ENCODE results near the gene FGGY. TPM values are rescaled to one million over a fixed set of nuclear protein-coding genes. Genes with fewer than 3 reads are reported as not detected.

FGGY gene
- total RNA-seq, 1 experiment from 2014 or later = 12.0 TPM

DNA sequence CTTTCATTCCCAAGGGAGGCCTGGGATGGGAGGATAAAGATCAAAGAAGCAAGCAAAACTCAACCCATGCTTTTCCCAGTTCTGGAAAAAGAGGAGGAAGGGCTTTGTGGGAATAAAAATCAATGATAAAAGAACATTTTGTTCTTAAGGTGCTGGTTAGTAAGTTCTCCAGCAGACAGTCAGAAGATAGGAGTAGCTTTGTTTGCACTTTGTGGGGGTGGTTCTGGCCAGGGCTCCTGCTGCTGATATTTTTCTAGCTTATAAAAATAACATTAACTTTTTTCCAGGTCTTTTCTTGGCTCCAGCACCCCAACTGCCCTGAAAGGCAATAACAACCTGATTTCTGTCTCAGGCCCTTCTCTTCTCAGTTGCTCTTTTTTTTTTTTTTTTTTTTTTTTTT, 220.0 kb downstream of the FGGY start (continued):
- TF ChIP-seq, protein P1, sequence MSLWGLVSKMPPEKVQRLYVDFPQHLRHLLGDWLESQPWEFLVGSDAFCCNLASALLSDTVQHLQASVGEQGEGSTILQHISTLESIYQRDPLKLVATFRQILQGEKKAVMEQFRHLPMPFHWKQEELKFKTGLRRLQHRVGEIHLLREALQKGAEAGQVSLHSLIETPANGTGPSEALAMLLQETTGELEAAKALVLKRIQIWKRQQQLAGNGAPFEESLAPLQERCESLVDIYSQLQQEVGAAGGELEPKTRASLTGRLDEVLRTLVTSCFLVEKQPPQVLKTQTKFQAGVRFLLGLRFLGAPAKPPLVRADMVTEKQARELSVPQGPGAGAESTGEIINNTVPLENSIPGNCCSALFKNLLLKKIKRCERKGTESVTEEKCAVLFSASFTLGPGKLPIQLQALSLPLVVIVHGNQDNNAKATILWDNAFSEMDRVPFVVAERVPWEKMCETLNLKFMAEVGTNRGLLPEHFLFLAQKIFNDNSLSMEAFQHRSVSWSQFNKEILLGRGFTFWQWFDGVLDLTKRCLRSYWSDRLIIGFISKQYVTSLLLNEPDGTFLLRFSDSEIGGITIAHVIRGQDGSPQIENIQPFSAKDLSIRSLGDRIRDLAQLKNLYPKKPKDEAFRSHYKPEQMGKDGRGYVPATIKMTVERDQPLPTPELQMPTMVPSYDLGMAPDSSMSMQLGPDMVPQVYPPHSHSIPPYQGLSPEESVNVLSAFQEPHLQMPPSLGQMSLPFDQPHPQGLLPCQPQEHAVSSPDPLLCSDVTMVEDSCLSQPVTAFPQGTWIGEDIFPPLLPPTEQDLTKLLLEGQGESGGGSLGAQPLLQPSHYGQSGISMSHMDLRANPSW (CRISPR knock-in tag; conservative IDR thresholded peaks at IDR 0.05; ENCODE audit: low read depth) = no peak
- TF ChIP-seq, protein P2, sequence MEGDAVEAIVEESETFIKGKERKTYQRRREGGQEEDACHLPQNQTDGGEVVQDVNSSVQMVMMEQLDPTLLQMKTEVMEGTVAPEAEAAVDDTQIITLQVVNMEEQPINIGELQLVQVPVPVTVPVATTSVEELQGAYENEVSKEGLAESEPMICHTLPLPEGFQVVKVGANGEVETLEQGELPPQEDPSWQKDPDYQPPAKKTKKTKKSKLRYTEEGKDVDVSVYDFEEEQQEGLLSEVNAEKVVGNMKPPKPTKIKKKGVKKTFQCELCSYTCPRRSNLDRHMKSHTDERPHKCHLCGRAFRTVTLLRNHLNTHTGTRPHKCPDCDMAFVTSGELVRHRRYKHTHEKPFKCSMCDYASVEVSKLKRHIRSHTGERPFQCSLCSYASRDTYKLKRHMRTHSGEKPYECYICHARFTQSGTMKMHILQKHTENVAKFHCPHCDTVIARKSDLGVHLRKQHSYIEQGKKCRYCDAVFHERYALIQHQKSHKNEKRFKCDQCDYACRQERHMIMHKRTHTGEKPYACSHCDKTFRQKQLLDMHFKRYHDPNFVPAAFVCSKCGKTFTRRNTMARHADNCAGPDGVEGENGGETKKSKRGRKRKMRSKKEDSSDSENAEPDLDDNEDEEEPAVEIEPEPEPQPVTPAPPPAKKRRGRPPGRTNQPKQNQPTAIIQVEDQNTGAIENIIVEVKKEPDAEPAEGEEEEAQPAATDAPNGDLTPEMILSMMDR (IDR thresholded peaks at IDR 0.05) = no peak
- TF ChIP-seq EMX1 (CRISPR knock-in tag; IDR thresholded peaks at IDR 0.05) (no peak), NR2C2 (CRISPR knock-in tag; IDR thresholded peaks at IDR 0.05) (no peak), KAT7 (CRISPR knock-in tag; IDR thresholded peaks at IDR 0.05; ENCODE audit: borderline replicate concordance) (no peak), OVOL2 (CRISPR knock-in tag; IDR thresholded peaks at IDR 0.05; ENCODE audit: borderline replicate concordance) (no peak), ETV6 (CRISPR knock-in tag; IDR thresholded peaks at IDR 0.05) (no peak)

DNA sequence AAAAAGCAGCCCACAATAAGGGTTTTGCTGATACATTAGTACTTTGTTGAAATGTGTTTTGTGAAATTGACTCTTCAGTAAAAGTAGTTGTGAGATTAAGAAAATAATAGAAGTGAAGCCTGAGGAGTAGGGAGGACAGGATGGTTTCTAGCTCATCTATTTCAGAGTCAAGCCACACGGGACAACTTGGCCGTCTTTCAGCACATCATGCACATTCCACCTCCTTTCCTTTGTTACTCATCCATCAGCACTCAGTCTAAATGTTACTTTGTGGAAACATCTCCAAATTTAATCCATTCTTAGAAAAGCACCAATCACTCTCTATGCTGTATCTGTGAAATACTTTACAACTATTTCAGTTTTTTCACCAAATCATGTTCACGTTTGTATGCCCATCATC, 223.3 kb downstream of the FGGY start:
- no peak overlapping the region for H3K4me3 Mint-ChIP-seq
- H3K4me1 Mint-ChIP-seq = peaks cover 4% of the 10 kb centered on the region; the same call in 1 of the 2 replicates
- ATAC-seq = no peak
- ChIA-PET CTCF (no interaction called here), POLR2A (no interaction called here)
- DNase-seq (ENCODE audit: low spot score) = no peak
- H3K9me3 Mint-ChIP-seq = no peaks in the 10 kb centered on the region
- no peak overlapping the region for H3K27ac Mint-ChIP-seq
- H3K27me3 Mint-ChIP-seq (ENCODE audit: low read depth) = no peaks in the 10 kb centered on the region
- peaks cover 5% of the 10 kb centered on the region; the same call in 1 of the 2 replicates for H3K36me3 Mint-ChIP-seq
- TF ChIP-seq NFATC4 (CRISPR knock-in tag; IDR thresholded peaks at IDR 0.05) (no peak), RELA (CRISPR knock-in tag; IDR thresholded peaks at IDR 0.05; ENCODE audit: borderline replicate concordance) (no peak), HMGA2 (CRISPR knock-in tag; IDR thresholded peaks at IDR 0.05) (no peak), JUN (CRISPR knock-in tag; IDR thresholded peaks at IDR 0.05) (no peak), CBFB (CRISPR knock-in tag; IDR thresholded peaks at IDR 0.05; ENCODE audit: low read depth) (no peak)
- TF ChIP-seq, protein P3, sequence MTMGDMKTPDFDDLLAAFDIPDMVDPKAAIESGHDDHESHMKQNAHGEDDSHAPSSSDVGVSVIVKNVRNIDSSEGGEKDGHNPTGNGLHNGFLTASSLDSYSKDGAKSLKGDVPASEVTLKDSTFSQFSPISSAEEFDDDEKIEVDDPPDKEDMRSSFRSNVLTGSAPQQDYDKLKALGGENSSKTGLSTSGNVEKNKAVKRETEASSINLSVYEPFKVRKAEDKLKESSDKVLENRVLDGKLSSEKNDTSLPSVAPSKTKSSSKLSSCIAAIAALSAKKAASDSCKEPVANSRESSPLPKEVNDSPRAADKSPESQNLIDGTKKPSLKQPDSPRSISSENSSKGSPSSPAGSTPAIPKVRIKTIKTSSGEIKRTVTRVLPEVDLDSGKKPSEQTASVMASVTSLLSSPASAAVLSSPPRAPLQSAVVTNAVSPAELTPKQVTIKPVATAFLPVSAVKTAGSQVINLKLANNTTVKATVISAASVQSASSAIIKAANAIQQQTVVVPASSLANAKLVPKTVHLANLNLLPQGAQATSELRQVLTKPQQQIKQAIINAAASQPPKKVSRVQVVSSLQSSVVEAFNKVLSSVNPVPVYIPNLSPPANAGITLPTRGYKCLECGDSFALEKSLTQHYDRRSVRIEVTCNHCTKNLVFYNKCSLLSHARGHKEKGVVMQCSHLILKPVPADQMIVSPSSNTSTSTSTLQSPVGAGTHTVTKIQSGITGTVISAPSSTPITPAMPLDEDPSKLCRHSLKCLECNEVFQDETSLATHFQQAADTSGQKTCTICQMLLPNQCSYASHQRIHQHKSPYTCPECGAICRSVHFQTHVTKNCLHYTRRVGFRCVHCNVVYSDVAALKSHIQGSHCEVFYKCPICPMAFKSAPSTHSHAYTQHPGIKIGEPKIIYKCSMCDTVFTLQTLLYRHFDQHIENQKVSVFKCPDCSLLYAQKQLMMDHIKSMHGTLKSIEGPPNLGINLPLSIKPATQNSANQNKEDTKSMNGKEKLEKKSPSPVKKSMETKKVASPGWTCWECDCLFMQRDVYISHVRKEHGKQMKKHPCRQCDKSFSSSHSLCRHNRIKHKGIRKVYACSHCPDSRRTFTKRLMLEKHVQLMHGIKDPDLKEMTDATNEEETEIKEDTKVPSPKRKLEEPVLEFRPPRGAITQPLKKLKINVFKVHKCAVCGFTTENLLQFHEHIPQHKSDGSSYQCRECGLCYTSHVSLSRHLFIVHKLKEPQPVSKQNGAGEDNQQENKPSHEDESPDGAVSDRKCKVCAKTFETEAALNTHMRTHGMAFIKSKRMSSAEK (CRISPR knock-in tag; IDR thresholded peaks at IDR 0.05; ENCODE audit: borderline replicate concordance) = no peak
- TF ChIP-seq, protein P4, sequence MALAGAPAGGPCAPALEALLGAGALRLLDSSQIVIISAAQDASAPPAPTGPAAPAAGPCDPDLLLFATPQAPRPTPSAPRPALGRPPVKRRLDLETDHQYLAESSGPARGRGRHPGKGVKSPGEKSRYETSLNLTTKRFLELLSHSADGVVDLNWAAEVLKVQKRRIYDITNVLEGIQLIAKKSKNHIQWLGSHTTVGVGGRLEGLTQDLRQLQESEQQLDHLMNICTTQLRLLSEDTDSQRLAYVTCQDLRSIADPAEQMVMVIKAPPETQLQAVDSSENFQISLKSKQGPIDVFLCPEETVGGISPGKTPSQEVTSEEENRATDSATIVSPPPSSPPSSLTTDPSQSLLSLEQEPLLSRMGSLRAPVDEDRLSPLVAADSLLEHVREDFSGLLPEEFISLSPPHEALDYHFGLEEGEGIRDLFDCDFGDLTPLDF (CRISPR knock-in tag; IDR thresholded peaks at IDR 0.05) = no peak

DNA sequence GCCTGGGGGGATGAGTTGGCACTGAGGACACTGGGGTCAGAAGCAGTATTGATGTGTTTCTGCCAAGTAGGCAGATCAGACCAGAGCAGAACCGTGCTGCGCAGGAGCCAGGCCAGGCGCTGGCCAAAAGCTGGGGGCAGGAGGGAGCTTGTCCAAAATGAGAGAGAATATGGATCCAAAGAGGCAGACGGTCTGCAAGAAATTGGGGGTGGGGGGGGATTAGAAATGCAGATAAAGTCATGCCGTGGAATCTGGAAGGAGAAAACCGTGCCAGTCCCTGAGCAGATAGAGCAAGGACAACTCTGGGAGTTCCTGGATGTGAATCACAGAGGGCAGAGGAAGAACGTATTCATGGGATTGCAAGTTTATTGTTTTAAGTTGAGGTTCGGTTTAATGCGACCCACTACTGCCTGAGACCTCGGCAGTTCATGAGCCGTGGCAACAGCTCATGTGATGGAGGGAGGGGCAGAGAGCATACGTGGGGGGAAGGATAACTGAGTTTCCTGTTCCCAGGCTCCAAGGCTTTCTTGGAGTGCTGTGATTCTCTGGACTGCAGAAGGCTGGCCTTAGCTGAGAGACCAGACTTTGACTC, 224.0 kb downstream of the FGGY start:
- H3K4me1 Mint-ChIP-seq = peaks cover 4% of the 10 kb centered on the region; the same call in 1 of the 2 replicates
- no peak overlapping the region for H3K27ac Mint-ChIP-seq
- POLR2A ChIA-PET = no interaction called here
- no peaks in the 10 kb centered on the region for H3K27me3 Mint-ChIP-seq (ENCODE audit: low read depth)
- no peak overlapping the region for H3K4me3 Mint-ChIP-seq
- CTCF ChIA-PET = no interaction called here
- TF ChIP-seq ZNF416 (CRISPR knock-in tag; IDR thresholded peaks at IDR 0.05) (no peak), NFATC4 (CRISPR knock-in tag; IDR thresholded peaks at IDR 0.05) (no peak), SOX15 (CRISPR knock-in tag; IDR thresholded peaks at IDR 0.05) (no peak), ESRRA (CRISPR knock-in tag; IDR thresholded peaks at IDR 0.05; ENCODE audit: borderline replicate concordance) (no peak), ZNF219 (CRISPR knock-in tag; IDR thresholded peaks at IDR 0.05; ENCODE audit: borderline replicate concordance) (no peak), ZNF317 (CRISPR knock-in tag; IDR thresholded peaks at IDR 0.05; ENCODE audit: borderline replicate concordance, low read depth) (no peak)
- TF ChIP-seq, protein P5, sequence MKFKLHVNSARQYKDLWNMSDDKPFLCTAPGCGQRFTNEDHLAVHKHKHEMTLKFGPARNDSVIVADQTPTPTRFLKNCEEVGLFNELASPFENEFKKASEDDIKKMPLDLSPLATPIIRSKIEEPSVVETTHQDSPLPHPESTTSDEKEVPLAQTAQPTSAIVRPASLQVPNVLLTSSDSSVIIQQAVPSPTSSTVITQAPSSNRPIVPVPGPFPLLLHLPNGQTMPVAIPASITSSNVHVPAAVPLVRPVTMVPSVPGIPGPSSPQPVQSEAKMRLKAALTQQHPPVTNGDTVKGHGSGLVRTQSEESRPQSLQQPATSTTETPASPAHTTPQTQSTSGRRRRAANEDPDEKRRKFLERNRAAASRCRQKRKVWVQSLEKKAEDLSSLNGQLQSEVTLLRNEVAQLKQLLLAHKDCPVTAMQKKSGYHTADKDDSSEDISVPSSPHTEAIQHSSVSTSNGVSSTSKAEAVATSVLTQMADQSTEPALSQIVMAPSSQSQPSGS (CRISPR knock-in tag; IDR thresholded peaks at IDR 0.05; ENCODE audit: borderline replicate concordance, low read depth) = no peak
- ATAC-seq (no peak), DNase-seq (ENCODE audit: low spot score) (no peak)
- no peaks in the 10 kb centered on the region for H3K9me3 Mint-ChIP-seq
- H3K36me3 Mint-ChIP-seq = peaks cover 4% of the 10 kb centered on the region; the same call in 1 of the 2 replicates

All from WTC11 (cell line).